ENCODE data around the gene SLC25A4.

- TF ChIP-seq ZBTB7A (IDR thresholded peaks at IDR 0.05; ENCODE audit: low read depth) (no peak), CEBPB (IDR thresholded peaks at IDR 0.05) (no peak), NFIC (IDR thresholded peaks at IDR 0.05) (no peak), TCF12 (IDR thresholded peaks at IDR 0.05; ENCODE audit: low read depth) (no peak), EGR1 (IDR thresholded peaks at IDR 0.05) (no peak), FOXM1 (IDR thresholded peaks at IDR 0.05; ENCODE audit: borderline replicate concordance, low read depth) (no peak), EP300 (IDR thresholded peaks at IDR 0.05; ENCODE audit: borderline replicate concordance) (no peak)
- TF ChIP-seq, protein P1, sequence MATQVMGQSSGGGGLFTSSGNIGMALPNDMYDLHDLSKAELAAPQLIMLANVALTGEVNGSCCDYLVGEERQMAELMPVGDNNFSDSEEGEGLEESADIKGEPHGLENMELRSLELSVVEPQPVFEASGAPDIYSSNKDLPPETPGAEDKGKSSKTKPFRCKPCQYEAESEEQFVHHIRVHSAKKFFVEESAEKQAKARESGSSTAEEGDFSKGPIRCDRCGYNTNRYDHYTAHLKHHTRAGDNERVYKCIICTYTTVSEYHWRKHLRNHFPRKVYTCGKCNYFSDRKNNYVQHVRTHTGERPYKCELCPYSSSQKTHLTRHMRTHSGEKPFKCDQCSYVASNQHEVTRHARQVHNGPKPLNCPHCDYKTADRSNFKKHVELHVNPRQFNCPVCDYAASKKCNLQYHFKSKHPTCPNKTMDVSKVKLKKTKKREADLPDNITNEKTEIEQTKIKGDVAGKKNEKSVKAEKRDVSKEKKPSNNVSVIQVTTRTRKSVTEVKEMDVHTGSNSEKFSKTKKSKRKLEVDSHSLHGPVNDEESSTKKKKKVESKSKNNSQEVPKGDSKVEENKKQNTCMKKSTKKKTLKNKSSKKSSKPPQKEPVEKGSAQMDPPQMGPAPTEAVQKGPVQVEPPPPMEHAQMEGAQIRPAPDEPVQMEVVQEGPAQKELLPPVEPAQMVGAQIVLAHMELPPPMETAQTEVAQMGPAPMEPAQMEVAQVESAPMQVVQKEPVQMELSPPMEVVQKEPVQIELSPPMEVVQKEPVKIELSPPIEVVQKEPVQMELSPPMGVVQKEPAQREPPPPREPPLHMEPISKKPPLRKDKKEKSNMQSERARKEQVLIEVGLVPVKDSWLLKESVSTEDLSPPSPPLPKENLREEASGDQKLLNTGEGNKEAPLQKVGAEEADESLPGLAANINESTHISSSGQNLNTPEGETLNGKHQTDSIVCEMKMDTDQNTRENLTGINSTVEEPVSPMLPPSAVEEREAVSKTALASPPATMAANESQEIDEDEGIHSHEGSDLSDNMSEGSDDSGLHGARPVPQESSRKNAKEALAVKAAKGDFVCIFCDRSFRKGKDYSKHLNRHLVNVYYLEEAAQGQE (IDR thresholded peaks at IDR 0.05; ENCODE audit: low read depth) = no peak
These were observed 43.7 kb downstream of the SLC25A4 start for GRCh38 chr4:185186769-185187168.
